Measurements from ENCODE around the gene CCR6.

DNA sequence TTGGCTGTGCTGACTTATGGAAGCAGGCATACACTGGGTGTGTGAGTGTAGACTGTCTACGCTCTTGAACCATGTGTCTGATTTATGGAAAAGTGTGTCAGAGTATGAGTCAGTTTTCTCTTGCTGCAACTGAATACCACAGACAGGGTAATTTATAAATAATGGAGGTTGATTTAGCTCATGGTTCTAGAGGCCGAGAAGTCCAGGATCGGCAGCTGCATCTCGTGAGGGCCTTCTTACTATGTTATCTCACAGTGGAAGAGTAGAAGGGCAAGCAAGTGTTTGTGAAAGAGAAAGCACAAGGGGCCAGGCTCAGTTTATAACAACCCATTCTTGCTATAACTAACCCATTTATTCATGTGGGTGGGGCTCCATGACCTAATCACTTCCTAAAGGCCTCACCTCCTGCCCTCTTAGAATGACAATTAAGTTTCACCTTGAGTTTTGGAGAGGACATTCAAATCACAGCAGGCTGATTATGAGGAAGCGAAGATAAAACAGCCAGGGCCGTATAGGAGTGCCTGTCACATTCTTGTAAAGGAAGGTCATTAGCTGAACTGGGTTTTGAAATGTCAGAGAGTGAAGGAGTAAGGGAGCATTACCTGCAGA, 28.1 kb downstream of the CCR6 start:
- TF ChIP-seq, protein P1, sequence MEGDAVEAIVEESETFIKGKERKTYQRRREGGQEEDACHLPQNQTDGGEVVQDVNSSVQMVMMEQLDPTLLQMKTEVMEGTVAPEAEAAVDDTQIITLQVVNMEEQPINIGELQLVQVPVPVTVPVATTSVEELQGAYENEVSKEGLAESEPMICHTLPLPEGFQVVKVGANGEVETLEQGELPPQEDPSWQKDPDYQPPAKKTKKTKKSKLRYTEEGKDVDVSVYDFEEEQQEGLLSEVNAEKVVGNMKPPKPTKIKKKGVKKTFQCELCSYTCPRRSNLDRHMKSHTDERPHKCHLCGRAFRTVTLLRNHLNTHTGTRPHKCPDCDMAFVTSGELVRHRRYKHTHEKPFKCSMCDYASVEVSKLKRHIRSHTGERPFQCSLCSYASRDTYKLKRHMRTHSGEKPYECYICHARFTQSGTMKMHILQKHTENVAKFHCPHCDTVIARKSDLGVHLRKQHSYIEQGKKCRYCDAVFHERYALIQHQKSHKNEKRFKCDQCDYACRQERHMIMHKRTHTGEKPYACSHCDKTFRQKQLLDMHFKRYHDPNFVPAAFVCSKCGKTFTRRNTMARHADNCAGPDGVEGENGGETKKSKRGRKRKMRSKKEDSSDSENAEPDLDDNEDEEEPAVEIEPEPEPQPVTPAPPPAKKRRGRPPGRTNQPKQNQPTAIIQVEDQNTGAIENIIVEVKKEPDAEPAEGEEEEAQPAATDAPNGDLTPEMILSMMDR (IDR thresholded peaks at IDR 0.05) = no peak
- no peak for TF ChIP-seq POLR2A (IDR thresholded peaks at IDR 0.05)
